H9 (cell line): ENCODE results near the gene APOL4. TPM values are rescaled to one million over a fixed set of nuclear protein-coding genes. Genes with fewer than 3 reads are reported as not detected.

Experiments
- DNase-seq: peaks from one replicate; pipeline ENCODE4 v3.0.0-alpha.2; 2017
- H2AFZ ChIP-seq: one replicate; pipeline ENCODE4 v1.6.1; 2013; ENCODE audit warnings: mild to moderate bottlenecking, low read length, control low read depth, moderate library complexity
- H2AK5ac ChIP-seq: 2 replicates; pipeline ENCODE4 v1.6.1; 2013; ENCODE audit warnings: low read length, control low read depth, mixed read lengths; ENCODE audit not compliant: insufficient read length
- H2BK120ac ChIP-seq: one replicate; pipeline ENCODE4 v1.6.1; 2013; ENCODE audit warnings: low read depth, mild to moderate bottlenecking, low read length, control low read depth, inconsistent platforms; ENCODE audit not compliant: poor library complexity, severe bottlenecking
- H2BK12ac ChIP-seq: 2 replicates; pipeline ENCODE4 v1.6.1; 2013; ENCODE audit warnings: low read length, control low read depth, mixed read lengths, low read depth; ENCODE audit not compliant: insufficient read length
- H2BK15ac ChIP-seq: 2 replicates; pipeline ENCODE4 v1.6.1; 2013; ENCODE audit warnings: low read depth, low read length, control low read depth
- H2BK20ac ChIP-seq: one replicate; pipeline ENCODE4 v1.6.1; 2013; ENCODE audit warnings: low read depth, mild to moderate bottlenecking, low read length, control low read depth, inconsistent platforms; ENCODE audit not compliant: poor library complexity, severe bottlenecking
- H2BK5ac ChIP-seq: 2 replicates; pipeline ENCODE4 v1.6.1; 2013; ENCODE audit warnings: low read length, control low read depth, mixed read lengths; ENCODE audit not compliant: insufficient read length
- H3K14ac ChIP-seq: 2 replicates; pipeline ENCODE4 v1.6.1; 2013; ENCODE audit warnings: low read length, control low read depth; ENCODE audit not compliant: insufficient read depth
- H3K18ac ChIP-seq: 2 replicates; pipeline ENCODE4 v1.6.1; 2013; ENCODE audit warnings: low read depth, mild to moderate bottlenecking, mixed read lengths, low read length, control low read depth; ENCODE audit not compliant: insufficient read length
- H3K23ac ChIP-seq: 2 replicates; pipeline ENCODE4 v1.6.1; 2013; ENCODE audit warnings: low read length, control low read depth, mixed read lengths, low read depth; ENCODE audit not compliant: insufficient read length
- H3K23me2 ChIP-seq: 2 replicates; pipeline ENCODE4 v1.6.1; 2013; ENCODE audit warnings: low read depth, mild to moderate bottlenecking, mixed read lengths, low read length, control low read depth; ENCODE audit not compliant: insufficient read length, poor library complexity, severe bottlenecking
- H3K27ac ChIP-seq: 2 replicates; pipeline ENCODE4 v1.5.1; 2013; ENCODE audit warnings: low read length, control low read depth, mixed read lengths, low read depth; ENCODE audit not compliant: insufficient read length
- H3K27me3 ChIP-seq: 2 replicates; pipeline ENCODE4 v1.6.1; 2013; ENCODE audit warnings: low read length, control low read depth, inconsistent platforms; ENCODE audit not compliant: insufficient read depth
- H3K4ac ChIP-seq: 2 replicates; pipeline ENCODE4 v1.6.1; 2013; ENCODE audit warnings: low read depth, mild to moderate bottlenecking, control low read depth, inconsistent platforms, low read length, moderate library complexity
- H3K4me1 ChIP-seq: 2 replicates; pipeline ENCODE4 v1.6.1; 2013; ENCODE audit warnings: low read length, control low read depth, inconsistent platforms; ENCODE audit not compliant: insufficient read depth
- H3K4me2 ChIP-seq: 2 replicates; pipeline ENCODE4 v1.6.1; 2013; ENCODE audit warnings: low read length, control low read depth, mixed read lengths; ENCODE audit not compliant: insufficient read length, insufficient read depth
- H3K56ac ChIP-seq: 2 replicates; pipeline ENCODE4 v1.6.1; 2013; ENCODE audit warnings: low read depth, mild to moderate bottlenecking, mixed read lengths, low read length, control low read depth; ENCODE audit not compliant: insufficient read length
- H3K79me1 ChIP-seq: 2 replicates; pipeline ENCODE4 v1.6.1; 2013; ENCODE audit warnings: low read depth, mild to moderate bottlenecking, moderate library complexity, low read length, control low read depth, inconsistent platforms; ENCODE audit not compliant: insufficient read depth, poor library complexity, severe bottlenecking
- H3K79me2 ChIP-seq: 2 replicates; pipeline ENCODE4 v1.6.1; 2013; ENCODE audit warnings: low read length, control low read depth, inconsistent platforms; ENCODE audit not compliant: insufficient read depth
- H3K9ac ChIP-seq: 2 replicates; pipeline ENCODE4 v1.6.1; 2013; ENCODE audit warnings: low read length, control low read depth, mixed read lengths; ENCODE audit not compliant: insufficient read length; ENCODE audit errors: extremely low read depth
- H3K9me3 ChIP-seq: one replicate; pipeline ENCODE4 v1.6.1; 2013; ENCODE audit warnings: low read depth, low read length, inconsistent platforms; ENCODE audit not compliant: control insufficient read depth
- H3T11ph ChIP-seq: one replicate; pipeline ENCODE4 v1.6.1; 2013; ENCODE audit warnings: mild to moderate bottlenecking, low read length, control low read depth, inconsistent platforms
- H4K20me1 ChIP-seq: one replicate; pipeline ENCODE4 v1.6.1; 2013; ENCODE audit not compliant: control insufficient read depth, insufficient read length, insufficient read depth
- H4K5ac ChIP-seq: 2 replicates; pipeline ENCODE4 v1.6.1; 2013; ENCODE audit warnings: low read depth, mild to moderate bottlenecking, mixed read lengths, low read length, control low read depth; ENCODE audit not compliant: insufficient read length
- H4K8ac ChIP-seq: replicated peaks from 2 replicates; pipeline ENCODE4 v1.6.1; 2013; ENCODE audit warnings: low read length, control low read depth, mixed read lengths, low read depth; ENCODE audit not compliant: insufficient read length
- H4K91ac ChIP-seq: 2 replicates; pipeline ENCODE4 v1.6.1; 2013; ENCODE audit warnings: low read depth, mild to moderate bottlenecking, moderate library complexity, mixed read lengths, low read length, control low read depth; ENCODE audit not compliant: insufficient read length
- H3K27ac Mint-ChIP-seq, 3 experiments: 2 replicates in 2 of 3; 3 replicates in 1 of 3; pipeline ENCODE4 v1.8.0; 2020 to 2021; ENCODE audit warnings: mixed read lengths in 3 of 3, mild to moderate bottlenecking in 1 of 3, moderate library complexity in 1 of 3
- H3K27me3 Mint-ChIP-seq: 2 replicates; pipeline ENCODE4 v1.8.0; 2021; ENCODE audit warnings: low read depth, mild to moderate bottlenecking, moderate library complexity, mixed read lengths
- H3K36me3 Mint-ChIP-seq, 3 experiments: 2 replicates in 2 of 3; 3 replicates in 1 of 3; pipeline ENCODE4 v1.8.0; 2020 to 2021; ENCODE audit warnings: low read depth in 3 of 3, mixed read lengths in 3 of 3; ENCODE audit not compliant: insufficient read depth in 1 of 3
- H3K4me1 Mint-ChIP-seq, 2 experiments: 2 replicates each; pipeline ENCODE4 v1.8.0; 2020; ENCODE audit warnings: mixed read lengths in 2 of 2
- H3K4me3 Mint-ChIP-seq, 2 experiments: 2 replicates in 1 of 2; 3 replicates in 1 of 2; pipeline ENCODE4 v1.8.0; 2020 to 2021; ENCODE audit warnings: mild to moderate bottlenecking in 2 of 2, mixed read lengths in 2 of 2, moderate library complexity in 1 of 2
- H3K9me3 Mint-ChIP-seq, 2 experiments: 2 replicates in 1 of 2; 3 replicates in 1 of 2; pipeline ENCODE4 v1.8.0; 2020; ENCODE audit warnings: mild to moderate bottlenecking in 2 of 2, mixed read lengths in 2 of 2, moderate library complexity in 1 of 2
- CTCF ChIP-seq: fragments of 200-600 bp; sonication (generic); conservative IDR thresholded peaks from 3 replicates; pipeline ENCODE4 v1.8.0; 2021; ENCODE audit warnings: antibody characterized with exemption, mild to moderate bottlenecking
- WGBS: extraction: QIAGEN DNeasy Blood & Tissue Kit; methylation state at CpG from one replicate; pipeline ENCODE4 v1.1.7; 2013; ENCODE audit warnings: missing lambda C conversion rate, low lambda C conversion rate, mixed read lengths; ENCODE audit not compliant: insufficient read length; ENCODE audit errors: extremely low coverage; 5-methylcytosine and 5-hydroxymethylcytosine counted together
- total RNA-seq: library from RNA; stranded (reverse); gene quantifications from 2 replicates; pipeline ENCODE4 v1.2.1, GENCODE V29; 2021

The APOL4 gene
- total RNA-seq, 1 experiment from 2014 or later: not detected

GRCh38 chr22:36235585-36235984, 34.0 kb upstream of the APOL4 start:
- Histone ChIP-seq H2AK5ac (no peak overlapping the region), H4K8ac (no peak overlapping the region), H2BK20ac (no peak overlapping the region), H3K9me3 (no peaks in the 10 kb centered on the region), H3K23ac (no peak overlapping the region), H3K23me2 (peaks cover 9% of the 10 kb centered on the region), H3K18ac (no peak overlapping the region), H3K79me2 (no peaks in the 10 kb centered on the region; the same call in 1 of the 2 replicates), H4K91ac (no peak overlapping the region), H3K4me2 (no peak overlapping the region), H4K5ac (no peak overlapping the region), H2BK15ac (no peak overlapping the region), H3K27ac (no peak overlapping the region), H3K14ac (no peak overlapping the region), H3K9ac (no peak overlapping the region), H3T11ph (no peak overlapping the region), H2BK12ac (no peak overlapping the region), H3K79me1 (no peaks in the 10 kb centered on the region), H4K20me1 (no peaks in the 10 kb centered on the region), H3K56ac (no peak overlapping the region), H2AFZ (no peak overlapping the region), H3K27me3 (no peaks in the 10 kb centered on the region), H3K4ac (no peak overlapping the region), H2BK5ac (no peak overlapping the region), H2BK120ac (no peak overlapping the region), H3K4me1 (no peaks in the 10 kb centered on the region)
- TF ChIP-seq CTCF: no peak
- Mint-ChIP-seq H3K9me3 (no peaks in the 10 kb centered on the region; a peak in 2 of 5 replicates), H3K27me3 (no peaks in the 10 kb centered on the region), H3K4me3 (no peak overlapping the region), H3K27ac (no peak overlapping the region), H3K4me1 (peaks cover 35% of the 10 kb centered on the region in 2 experiments), H3K36me3 (peaks cover 10 to 40% (median 25%) of the 10 kb centered on the region in 3 experiments)
- WGBS: no CpG with 5 or more reads among the region's 3 CpGs
- DNase-seq: no peak
